Endothelial cell of umbilical vein (primary cell): Measurements from ENCODE around the gene RBBP5. TPM values are rescaled to one million over a fixed set of nuclear protein-coding genes. Genes with fewer than 3 reads are reported as not detected.

Experiments used
- BruUV-seq: library from RNA; stranded (reverse); fragments of 400-500 nt; replicated peaks from 2 replicates; lab custom pipeline; 2021; lab: Mats Ljungman, UMichigan
- CTCF ChIA-PET: fragments of 300-600, 350-600 bp; sonication (Branson Sonifier 250); formaldehyde crosslinking; loops from one replicate; lab custom pipeline; 2021; ENCODE audit warnings: antibody characterized with exemption, inconsistent platforms; lab: Charles Lee
- POLR2A ChIA-PET: fragments of 300-600, 350-600 bp; sonication (Branson Sonifier 250); formaldehyde crosslinking; loops from one replicate; lab custom pipeline; 2021; ENCODE audit warnings: antibody characterized with exemption, inconsistent platforms; lab: Charles Lee
- DNase-seq: peaks from one replicate; pipeline ENCODE4 v3.0.0-alpha.2; 2011; ENCODE audit warnings: low read depth, low spot score
- FAIRE-seq: peaks from 2 replicates; lab custom pipeline; 2011; peaks lifted over from hg19 to GRCh38; lab: Jason Lieb, UNC
- H2AFZ ChIP-seq: 2 replicates; pipeline ENCODE4 v1.6.0; 2012; ENCODE audit warnings: low read depth, low read length, control low read depth, inconsistent platforms
- H3K27ac ChIP-seq: 2 replicates; pipeline ENCODE4 v1.5.1; 2011; ENCODE audit warnings: low read depth, mild to moderate bottlenecking, control low read depth, low read length, moderate library complexity; ENCODE audit not compliant: insufficient read depth
- H3K27me3 ChIP-seq, 2 experiments: 2 replicates each; pipeline versions ENCODE4 v1.6.0 to v1.6.1; 2011; ENCODE audit warnings: low read length in 2 of 2, mixed read lengths in 1 of 2; ENCODE audit not compliant: control insufficient read depth in 2 of 2, insufficient read depth in 2 of 2
- H3K36me3 ChIP-seq, 2 experiments: 2 replicates in 1 of 2; 3 replicates in 1 of 2; pipeline ENCODE4 v1.5.1; 2011; ENCODE audit warnings: low read length in 2 of 2, mild to moderate bottlenecking in 1 of 2, moderate library complexity in 1 of 2; ENCODE audit not compliant: control insufficient read depth in 2 of 2, insufficient read depth in 2 of 2; ENCODE audit errors: extremely low read depth in 1 of 2
- H3K4me1 ChIP-seq: 3 replicates; pipeline ENCODE4 v1.5.1; 2011; ENCODE audit warnings: mild to moderate bottlenecking, low read length; ENCODE audit not compliant: control insufficient read depth, insufficient read depth; ENCODE audit errors: extremely low read depth
- H3K4me2 ChIP-seq: 2 replicates; pipeline ENCODE4 v1.6.1; 2011; ENCODE audit warnings: low read length, control low read depth, mixed read lengths; ENCODE audit not compliant: insufficient read depth
- H3K4me3 ChIP-seq, 3 experiments: fragments of 200-600 bp in 1 of 3; sonication (generic), shearing (Covaris generic) in 1 of 3; replicated peaks in 1 of 3; 2 replicates each; pipeline ENCODE4 v1.5.1; 2011 to 2016; ENCODE audit warnings: control low read depth in 3 of 3, low read length in 3 of 3, mild to moderate bottlenecking in 2 of 3, inconsistent platforms in 1 of 3, low read depth in 1 of 3, moderate library complexity in 1 of 3; ENCODE audit not compliant: insufficient read depth in 1 of 3
- H3K79me2 ChIP-seq: 2 replicates; pipeline ENCODE4 v1.6.0; 2012; ENCODE audit warnings: low read length, inconsistent platforms; ENCODE audit not compliant: control insufficient read depth, insufficient read depth
- H3K9ac ChIP-seq: replicated peaks from 2 replicates; pipeline ENCODE3; 2011; ENCODE audit warnings: low read length, control low read depth; ENCODE audit not compliant: insufficient read depth; ENCODE audit errors: extremely low read depth
- H3K9me1 ChIP-seq: replicated peaks from 3 replicates; pipeline ENCODE4 v1.6.0; 2011; ENCODE audit warnings: mild to moderate bottlenecking, low read length; ENCODE audit not compliant: control insufficient read depth, insufficient read depth; ENCODE audit errors: extremely low read depth
- H3K9me3 ChIP-seq: replicated peaks from 2 replicates; pipeline ENCODE4 v1.5.1; 2012; ENCODE audit warnings: low read length, inconsistent platforms; ENCODE audit not compliant: control insufficient read depth, insufficient read depth
- H4K20me1 ChIP-seq: replicated peaks from 2 replicates; pipeline ENCODE3; 2011; ENCODE audit warnings: mild to moderate bottlenecking, low read length; ENCODE audit not compliant: control insufficient read depth, insufficient read depth; ENCODE audit errors: extremely low read depth
- EZH2 ChIP-seq: IDR thresholded peaks from 2 replicates; pipeline ENCODE4 v1.6.1; 2012; ENCODE audit warnings: borderline replicate concordance, low read depth, mild to moderate bottlenecking, moderate library complexity, low read length, inconsistent platforms; ENCODE audit not compliant: severe bottlenecking
- FOS ChIP-seq: IDR thresholded peaks from 2 replicates; pipeline ENCODE4 v1.6.1; 2011; ENCODE audit warnings: mild to moderate bottlenecking, low read length, moderate library complexity, borderline replicate concordance; ENCODE audit not compliant: insufficient read depth
- GATA2 ChIP-seq: IDR thresholded peaks from 2 replicates; pipeline ENCODE4 v1.7.0; 2011; ENCODE audit warnings: low read depth, mild to moderate bottlenecking, moderate library complexity, mixed read lengths, low read length; ENCODE audit not compliant: insufficient read length, insufficient read depth
- JUN ChIP-seq: IDR thresholded peaks from 2 replicates; pipeline ENCODE4 v1.6.1; 2011; ENCODE audit warnings: borderline replicate concordance, low read depth; ENCODE audit not compliant: insufficient read length, insufficient read depth
- MYC ChIP-seq: IDR thresholded peaks from one replicate; pipeline ENCODE4 v1.6.1; 2011; ENCODE audit warnings: mild to moderate bottlenecking, low read depth, low read length
- POLR2A ChIP-seq: IDR thresholded peaks from 2 replicates; pipeline ENCODE4 v1.6.1; 2012; ENCODE audit warnings: low read depth, mild to moderate bottlenecking, control low read depth, low read length
- POLR2AphosphoS5 ChIP-seq: IDR thresholded peaks from 2 replicates; pipeline ENCODE4 v1.6.1; 2012; ENCODE audit warnings: low read depth, mild to moderate bottlenecking, control low read depth, low read length, moderate library complexity; ENCODE audit not compliant: insufficient read depth
- dilution Hi-C: fragments of 300-500 bp; cut with MboI; formaldehyde crosslinking; loops from one replicate; pipeline ENCODE4 v1.15.0; 2019; ENCODE audit warnings: low sequenced_read_pairs; ENCODE audit not compliant: extremely low pct_ligation_motif_present
- intact Hi-C: fragments of 100-400 bp; cut with micrococcal nuclease; formaldehyde crosslinking; loops from one replicate; pipeline ENCODE4 v1.10.0; 2022
- polyA plus RNA-seq, 4 experiments: library from polyadenylated mRNA; depleted of rRNA in 3 of 4; stranded (reverse) in 3 of 4; unstranded in 1 of 4; fragments of >200 nt; gene quantifications; 2 replicates each; pipeline versions ENCODE4 v1.2.1 to v1.2.3, GENCODE V29; 2011 to 2012; ENCODE audit warnings: missing spikeins in 1 of 4
- total RNA-seq: library from RNA; stranded (reverse); gene quantifications from 2 replicates; pipeline ENCODE4 v1.2.3, GENCODE V29; 2021
- TF ChIP-seq, protein P1 (sequence below), 2 donors: IDR thresholded peaks; 1 replicate in 1 of 2; 2 replicates in 1 of 2; pipeline ENCODE4 v1.5.1; 2011; ENCODE audit warnings: low read length in 2 of 2, mild to moderate bottlenecking in 2 of 2, moderate library complexity in 2 of 2, control low read depth in 1 of 2, inconsistent platforms in 1 of 2, low read depth in 1 of 2; ENCODE audit not compliant: insufficient read depth in 1 of 2; ENCODE audit errors: extremely low read depth in 1 of 2
- TF ChIP-seq, protein P2 (sequence below): IDR thresholded peaks from 2 replicates; pipeline ENCODE4 v1.6.1; 2011; ENCODE audit not compliant: insufficient read depth, insufficient read length

RBBP5 gene
- total and polyA plus RNA-seq, 2 donors (not counting 3 experiments of a cell fraction or from before 2014, with no cell fraction given), result 5.8 to 14.2 TPM

GRCh38 chr1:205054013-205054412 is 67.8 kb downstream of the RBBP5 start:
- DNase-seq, result no peak
- Histone ChIP-seq H3K9ac (no peak overlapping the region), H3K4me2 (no peak overlapping the region), H3K9me1 (no peaks in the 10 kb centered on the region), H3K27me3 (no peaks in the 10 kb centered on the region), H4K20me1 (no peaks in the 10 kb centered on the region), H3K4me3 (no peak overlapping the region), H3K9me3 (no peaks in the 10 kb centered on the region), H3K36me3 (no peaks in the 10 kb centered on the region), H3K27ac (no peak overlapping the region), H3K4me1 (no peaks in the 10 kb centered on the region), H2AFZ (no peak overlapping the region), H3K79me2 (no peaks in the 10 kb centered on the region)
- no TSS peak for BruUV-seq
- POLR2A ChIA-PET, result no interaction called here
- intact Hi-C loops, result no loop called here
- dilution Hi-C loops, result no loop called here
- CTCF ChIA-PET, result no interaction called here
- FAIRE-seq, result no peak
- TF ChIP-seq, protein P1, sequence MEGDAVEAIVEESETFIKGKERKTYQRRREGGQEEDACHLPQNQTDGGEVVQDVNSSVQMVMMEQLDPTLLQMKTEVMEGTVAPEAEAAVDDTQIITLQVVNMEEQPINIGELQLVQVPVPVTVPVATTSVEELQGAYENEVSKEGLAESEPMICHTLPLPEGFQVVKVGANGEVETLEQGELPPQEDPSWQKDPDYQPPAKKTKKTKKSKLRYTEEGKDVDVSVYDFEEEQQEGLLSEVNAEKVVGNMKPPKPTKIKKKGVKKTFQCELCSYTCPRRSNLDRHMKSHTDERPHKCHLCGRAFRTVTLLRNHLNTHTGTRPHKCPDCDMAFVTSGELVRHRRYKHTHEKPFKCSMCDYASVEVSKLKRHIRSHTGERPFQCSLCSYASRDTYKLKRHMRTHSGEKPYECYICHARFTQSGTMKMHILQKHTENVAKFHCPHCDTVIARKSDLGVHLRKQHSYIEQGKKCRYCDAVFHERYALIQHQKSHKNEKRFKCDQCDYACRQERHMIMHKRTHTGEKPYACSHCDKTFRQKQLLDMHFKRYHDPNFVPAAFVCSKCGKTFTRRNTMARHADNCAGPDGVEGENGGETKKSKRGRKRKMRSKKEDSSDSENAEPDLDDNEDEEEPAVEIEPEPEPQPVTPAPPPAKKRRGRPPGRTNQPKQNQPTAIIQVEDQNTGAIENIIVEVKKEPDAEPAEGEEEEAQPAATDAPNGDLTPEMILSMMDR (IDR thresholded peaks at IDR 0.05; ENCODE audit: extremely low read depth in 1 of 2, insufficient read depth in 1 of 2, low read depth in 1 of 2, low read length in 2 of 2), result no peak
- TF ChIP-seq POLR2A (no peak), POLR2AphosphoS5 (no peak), EZH2 (no peak), JUN (no peak), FOS (no peak), MYC (no peak), GATA2 (no peak)
- TF ChIP-seq, protein P2, sequence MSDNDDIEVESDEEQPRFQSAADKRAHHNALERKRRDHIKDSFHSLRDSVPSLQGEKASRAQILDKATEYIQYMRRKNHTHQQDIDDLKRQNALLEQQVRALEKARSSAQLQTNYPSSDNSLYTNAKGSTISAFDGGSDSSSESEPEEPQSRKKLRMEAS, result no peak
